Endothelial cell of umbilical vein (primary cell): ENCODE results near the gene NCBP1. TPM values are rescaled to one million over a fixed set of nuclear protein-coding genes. Genes with fewer than 3 reads are reported as not detected.
"Not testable (repeated sequence)": the region's sequence is repeated elsewhere in the genome, so short reads cannot be mapped to it uniquely, and the experiment has no call there.

Experiments
- BruUV-seq: library from RNA; stranded (reverse); fragments of 400-500 nt; replicated peaks from 2 replicates; lab custom pipeline; 2021; lab: Mats Ljungman, UMichigan
- CTCF ChIA-PET: fragments of 300-600, 350-600 bp; sonication (Branson Sonifier 250); formaldehyde crosslinking; loops from one replicate; lab custom pipeline; 2021; ENCODE audit warnings: antibody characterized with exemption, inconsistent platforms; lab: Charles Lee
- POLR2A ChIA-PET: fragments of 300-600, 350-600 bp; sonication (Branson Sonifier 250); formaldehyde crosslinking; loops from one replicate; lab custom pipeline; 2021; ENCODE audit warnings: antibody characterized with exemption, inconsistent platforms; lab: Charles Lee
- DNase-seq: peaks from one replicate; pipeline ENCODE4 v3.0.0-alpha.2; 2011; ENCODE audit warnings: low read depth, low spot score
- FAIRE-seq: peaks from 2 replicates; lab custom pipeline; 2011; peaks lifted over from hg19 to GRCh38; lab: Jason Lieb, UNC
- H2AFZ ChIP-seq: 2 replicates; pipeline ENCODE4 v1.6.0; 2012; ENCODE audit warnings: low read depth, low read length, control low read depth, inconsistent platforms
- H3K27ac ChIP-seq: 2 replicates; pipeline ENCODE4 v1.5.1; 2011; ENCODE audit warnings: low read depth, mild to moderate bottlenecking, control low read depth, low read length, moderate library complexity; ENCODE audit not compliant: insufficient read depth
- H3K27me3 ChIP-seq, 2 experiments: 2 replicates each; pipeline versions ENCODE4 v1.6.0 to v1.6.1; 2011; ENCODE audit warnings: low read length in 2 of 2, mixed read lengths in 1 of 2; ENCODE audit not compliant: control insufficient read depth in 2 of 2, insufficient read depth in 2 of 2
- H3K36me3 ChIP-seq, 2 experiments: 2 replicates in 1 of 2; 3 replicates in 1 of 2; pipeline ENCODE4 v1.5.1; 2011; ENCODE audit warnings: low read length in 2 of 2, mild to moderate bottlenecking in 1 of 2, moderate library complexity in 1 of 2; ENCODE audit not compliant: control insufficient read depth in 2 of 2, insufficient read depth in 2 of 2; ENCODE audit errors: extremely low read depth in 1 of 2
- H3K4me1 ChIP-seq: 3 replicates; pipeline ENCODE4 v1.5.1; 2011; ENCODE audit warnings: mild to moderate bottlenecking, low read length; ENCODE audit not compliant: control insufficient read depth, insufficient read depth; ENCODE audit errors: extremely low read depth
- H3K4me2 ChIP-seq: 2 replicates; pipeline ENCODE4 v1.6.1; 2011; ENCODE audit warnings: low read length, control low read depth, mixed read lengths; ENCODE audit not compliant: insufficient read depth
- H3K4me3 ChIP-seq, 3 experiments: fragments of 200-600 bp in 1 of 3; sonication (generic), shearing (Covaris generic) in 1 of 3; replicated peaks in 1 of 3; 2 replicates each; pipeline ENCODE4 v1.5.1; 2011 to 2016; ENCODE audit warnings: control low read depth in 3 of 3, low read length in 3 of 3, mild to moderate bottlenecking in 2 of 3, inconsistent platforms in 1 of 3, low read depth in 1 of 3, moderate library complexity in 1 of 3; ENCODE audit not compliant: insufficient read depth in 1 of 3
- H3K79me2 ChIP-seq: 2 replicates; pipeline ENCODE4 v1.6.0; 2012; ENCODE audit warnings: low read length, inconsistent platforms; ENCODE audit not compliant: control insufficient read depth, insufficient read depth
- H3K9ac ChIP-seq: replicated peaks from 2 replicates; pipeline ENCODE3; 2011; ENCODE audit warnings: low read length, control low read depth; ENCODE audit not compliant: insufficient read depth; ENCODE audit errors: extremely low read depth
- H3K9me1 ChIP-seq: replicated peaks from 3 replicates; pipeline ENCODE4 v1.6.0; 2011; ENCODE audit warnings: mild to moderate bottlenecking, low read length; ENCODE audit not compliant: control insufficient read depth, insufficient read depth; ENCODE audit errors: extremely low read depth
- H3K9me3 ChIP-seq: replicated peaks from 2 replicates; pipeline ENCODE4 v1.5.1; 2012; ENCODE audit warnings: low read length, inconsistent platforms; ENCODE audit not compliant: control insufficient read depth, insufficient read depth
- H4K20me1 ChIP-seq: replicated peaks from 2 replicates; pipeline ENCODE3; 2011; ENCODE audit warnings: mild to moderate bottlenecking, low read length; ENCODE audit not compliant: control insufficient read depth, insufficient read depth; ENCODE audit errors: extremely low read depth
- CTCF ChIP-seq, 2 donors: IDR thresholded peaks; 1 replicate in 1 of 2; 2 replicates in 1 of 2; pipeline ENCODE4 v1.5.1; 2011; ENCODE audit warnings: low read length in 2 of 2, mild to moderate bottlenecking in 2 of 2, moderate library complexity in 2 of 2, control low read depth in 1 of 2, inconsistent platforms in 1 of 2, low read depth in 1 of 2; ENCODE audit not compliant: insufficient read depth in 1 of 2; ENCODE audit errors: extremely low read depth in 1 of 2
- EZH2 ChIP-seq: IDR thresholded peaks from 2 replicates; pipeline ENCODE4 v1.6.1; 2012; ENCODE audit warnings: borderline replicate concordance, low read depth, mild to moderate bottlenecking, moderate library complexity, low read length, inconsistent platforms; ENCODE audit not compliant: severe bottlenecking
- FOS ChIP-seq: IDR thresholded peaks from 2 replicates; pipeline ENCODE4 v1.6.1; 2011; ENCODE audit warnings: mild to moderate bottlenecking, low read length, moderate library complexity, borderline replicate concordance; ENCODE audit not compliant: insufficient read depth
- GATA2 ChIP-seq: IDR thresholded peaks from 2 replicates; pipeline ENCODE4 v1.7.0; 2011; ENCODE audit warnings: low read depth, mild to moderate bottlenecking, moderate library complexity, mixed read lengths, low read length; ENCODE audit not compliant: insufficient read length, insufficient read depth
- JUN ChIP-seq: IDR thresholded peaks from 2 replicates; pipeline ENCODE4 v1.6.1; 2011; ENCODE audit warnings: borderline replicate concordance, low read depth; ENCODE audit not compliant: insufficient read length, insufficient read depth
- MYC ChIP-seq: IDR thresholded peaks from one replicate; pipeline ENCODE4 v1.6.1; 2011; ENCODE audit warnings: mild to moderate bottlenecking, low read depth, low read length
- POLR2A ChIP-seq: IDR thresholded peaks from 2 replicates; pipeline ENCODE4 v1.6.1; 2012; ENCODE audit warnings: low read depth, mild to moderate bottlenecking, control low read depth, low read length
- POLR2AphosphoS5 ChIP-seq: IDR thresholded peaks from 2 replicates; pipeline ENCODE4 v1.6.1; 2012; ENCODE audit warnings: low read depth, mild to moderate bottlenecking, control low read depth, low read length, moderate library complexity; ENCODE audit not compliant: insufficient read depth
- dilution Hi-C: fragments of 300-500 bp; cut with MboI; formaldehyde crosslinking; loops from one replicate; pipeline ENCODE4 v1.15.0; 2019; ENCODE audit warnings: low sequenced_read_pairs; ENCODE audit not compliant: extremely low pct_ligation_motif_present
- intact Hi-C: fragments of 100-400 bp; cut with micrococcal nuclease; formaldehyde crosslinking; loops from one replicate; pipeline ENCODE4 v1.10.0; 2022
- polyA plus RNA-seq, 4 experiments: library from polyadenylated mRNA; depleted of rRNA in 3 of 4; stranded (reverse) in 3 of 4; unstranded in 1 of 4; fragments of >200 nt; gene quantifications; 2 replicates each; pipeline versions ENCODE4 v1.2.1 to v1.2.3, GENCODE V29; 2011 to 2012; ENCODE audit warnings: missing spikeins in 1 of 4
- total RNA-seq: library from RNA; stranded (reverse); gene quantifications from 2 replicates; pipeline ENCODE4 v1.2.3, GENCODE V29; 2021
- TF ChIP-seq, protein P1 (sequence below): IDR thresholded peaks from 2 replicates; pipeline ENCODE4 v1.6.1; 2011; ENCODE audit not compliant: insufficient read depth, insufficient read length

The NCBP1 gene
- total and polyA plus RNA-seq, 2 donors (not counting 3 experiments of a cell fraction or from before 2014, with no cell fraction given): 10.9 to 45.3 TPM

- H3K4me3 ChIP-seq, dilution Hi-C loops, H3K9ac ChIP-seq, H3K9me3 ChIP-seq, POLR2A ChIA-PET, H2AFZ ChIP-seq, intact Hi-C loops, H3K9me1 ChIP-seq, H3K27ac ChIP-seq, H3K79me2 ChIP-seq, BruUV-seq, H3K27me3 ChIP-seq, H3K36me3 ChIP-seq, H3K4me1 ChIP-seq, H4K20me1 ChIP-seq, DNase-seq, H3K4me2 ChIP-seq, FAIRE-seq: not testable (repeated sequence)
- CTCF ChIA-PET: interaction anchor here (0.6 to 1.4 kb wide), 2 partner anchors 12 to 118 kb away, joined by 5 to 8 read pairs; no protein-coding TSS in a partner anchor
Measured at GRCh38 chr9:97586909-97587308, 46.7 kb upstream of the NCBP1 start.

- Histone ChIP-seq H3K36me3 (no peaks in the 10 kb centered on the region), H4K20me1 (no peaks in the 10 kb centered on the region), H3K27ac (no peak overlapping the region), H3K4me3 (no peak overlapping the region), H2AFZ (no peak overlapping the region), H3K79me2 (no peaks in the 10 kb centered on the region), H3K27me3 (peaks cover 8% of the 10 kb centered on the region in 2 experiments), H3K4me2 (no peak overlapping the region), H3K9me1 (no peaks in the 10 kb centered on the region), H3K9ac (no peak overlapping the region), H3K4me1 (no peaks in the 10 kb centered on the region), H3K9me3 (no peaks in the 10 kb centered on the region)
- intact Hi-C loops (no loop called here), dilution Hi-C loops (no loop called here)
- DNase-seq: no peak
- TF ChIP-seq GATA2 (no peak), JUN (no peak), EZH2 (no peak), POLR2A (no peak), MYC (no peak), FOS (no peak), CTCF (IDR thresholded peaks at IDR 0.05; ENCODE audit: extremely low read depth in 1 of 2, insufficient read depth in 1 of 2, low read depth in 1 of 2, low read length in 2 of 2) (no peak), POLR2AphosphoS5 (no peak)
- TF ChIP-seq, protein P1, sequence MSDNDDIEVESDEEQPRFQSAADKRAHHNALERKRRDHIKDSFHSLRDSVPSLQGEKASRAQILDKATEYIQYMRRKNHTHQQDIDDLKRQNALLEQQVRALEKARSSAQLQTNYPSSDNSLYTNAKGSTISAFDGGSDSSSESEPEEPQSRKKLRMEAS: no peak
- no TSS peak for BruUV-seq
- FAIRE-seq: no peak
- ChIA-PET POLR2A (interaction anchor here (0.6 kb wide), 1 partner anchor 85 kb away, joined by 3 read pairs; no protein-coding TSS in a partner anchor), CTCF (interaction anchor here (1.2 to 15.7 kb wide), 3 partner anchors 24 to 121 kb away, joined by 3 to 775 read pairs (median 5); no protein-coding TSS in a partner anchor)
Measured at GRCh38 chr9:97591535-97591934, 42.1 kb upstream of the NCBP1 start.
